ENCODE results near the gene NME7. TPM values are rescaled to one million over a fixed set of nuclear protein-coding genes. Genes with fewer than 3 reads are reported as not detected.
"Not testable (repeated sequence)": the region's sequence is repeated elsewhere in the genome, so short reads cannot be mapped to it uniquely, and the experiment has no call there.

The NME7 gene
- total and polyA plus RNA-seq, 2 experiments from 2014 or later, result 39.1 to 48.5 TPM

DNA sequence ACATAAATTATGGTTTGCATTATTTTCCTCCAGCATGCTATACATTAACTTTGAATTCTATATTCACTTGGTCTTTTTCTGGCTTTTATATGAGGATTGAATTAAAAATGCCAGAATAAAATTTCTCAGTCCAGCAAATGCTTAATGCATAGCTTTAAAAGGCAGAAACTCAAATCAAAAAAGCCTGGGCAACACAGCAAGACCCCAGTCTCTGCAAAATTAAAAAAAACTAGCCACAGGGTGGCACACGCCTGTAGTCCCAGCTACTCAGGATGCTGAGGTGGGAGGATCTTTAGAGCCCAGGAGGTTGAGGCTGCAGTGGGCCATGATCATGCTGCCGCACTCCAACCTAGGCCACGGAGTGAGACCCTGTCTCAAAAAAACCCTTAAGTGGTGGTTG is 241.3 kb downstream of the NME7 start:
- Histone ChIP-seq H3K4me3 (no peak overlapping the region), H3K27ac (ENCODE audit: low read depth) (no peak overlapping the region), H3K79me2 (replicated peaks; ENCODE audit: insufficient read depth) (peaks cover 24% of the 10 kb centered on the region), H3F3A (replicated peaks; ENCODE audit: low read depth) (no peaks in the 10 kb centered on the region), H3K36me3 (ENCODE audit: insufficient read depth) (peaks cover 36% of the 10 kb centered on the region), H4K20me1 (replicated peaks; ENCODE audit: insufficient read depth) (0 out of 2 replicates have a peak, but pooled peaks cover 3% of the 10 kb centered on the region), H3K4me2 (no peak overlapping the region), H3K27me3 (ENCODE audit: insufficient read depth) (no peaks in the 10 kb centered on the region), H3K4me1 (ENCODE audit: insufficient read depth) (no peaks in the 10 kb centered on the region), H2AFZ (no peak overlapping the region), H3K9me2 (ENCODE audit: insufficient read depth) (no peaks in the 10 kb centered on the region)
- H3K27ac Mint-ChIP-seq, result no peak overlapping the region
- ATAC-seq (no peak), DNase-seq (ENCODE audit: low spot score) (no peak)
- H3K9me3 Mint-ChIP-seq, result no peaks in the 10 kb centered on the region
- peaks cover 69% of the 10 kb centered on the region for H3K36me3 Mint-ChIP-seq (ENCODE audit: low read depth)
- TF ChIP-seq ETS1 (IDR thresholded peaks at IDR 0.05), result no peak
- H3K27me3 Mint-ChIP-seq (ENCODE audit: insufficient read depth, low read depth, poor library complexity), result no peaks in the 10 kb centered on the region
- peaks cover 6% of the 10 kb centered on the region; the same call in 2 of the 3 replicates for H3K4me1 Mint-ChIP-seq
- H3K4me3 Mint-ChIP-seq, result no peak overlapping the region

- ATAC-seq; H3K4me1 ChIP-seq (ENCODE audit: insufficient read depth); H3K27ac ChIP-seq (ENCODE audit: low read depth); H4K20me1 ChIP-seq (replicated peaks; ENCODE audit: insufficient read depth); H3K4me3 ChIP-seq; H3K9me3 Mint-ChIP-seq; DNase-seq (ENCODE audit: low spot score); H3F3A ChIP-seq (replicated peaks; ENCODE audit: low read depth); H3K27ac Mint-ChIP-seq; H3K4me1 Mint-ChIP-seq; H3K4me3 Mint-ChIP-seq; H3K27me3 Mint-ChIP-seq (ENCODE audit: insufficient read depth, low read depth, poor library complexity); H3K9me2 ChIP-seq (ENCODE audit: insufficient read depth); H3K4me2 ChIP-seq; H3K27me3 ChIP-seq (ENCODE audit: insufficient read depth); H2AFZ ChIP-seq: not testable (repeated sequence)
- peaks cover 62% of the 10 kb centered on the region for H3K36me3 Mint-ChIP-seq (ENCODE audit: low read depth)
- peaks cover 36% of the 10 kb centered on the region for H3K36me3 ChIP-seq (ENCODE audit: insufficient read depth)
- H3K79me2 ChIP-seq (replicated peaks; ENCODE audit: insufficient read depth), result peaks cover 32% of the 10 kb centered on the region
These were observed 242.0 kb downstream of the NME7 start for GRCh38 chr1:169125597-169125996.

- Mint-ChIP-seq H3K4me1 (peaks cover 6% of the 10 kb centered on the region; the same call in 2 of the 3 replicates), H3K9me3 (no peaks in the 10 kb centered on the region), H3K4me3 (no peak overlapping the region), H3K27me3 (ENCODE audit: insufficient read depth, low read depth, poor library complexity) (no peaks in the 10 kb centered on the region), H3K36me3 (ENCODE audit: low read depth) (peaks cover 60% of the 10 kb centered on the region), H3K27ac (no peak overlapping the region)
- Histone ChIP-seq H3K27ac (ENCODE audit: low read depth) (no peak overlapping the region), H3F3A (replicated peaks; ENCODE audit: low read depth) (no peaks in the 10 kb centered on the region), H3K9me2 (ENCODE audit: insufficient read depth) (no peaks in the 10 kb centered on the region), H3K4me3 (no peak overlapping the region), H2AFZ (no peak overlapping the region), H3K4me2 (no peak overlapping the region), H3K27me3 (ENCODE audit: insufficient read depth) (no peaks in the 10 kb centered on the region), H3K36me3 (ENCODE audit: insufficient read depth) (peaks cover 36% of the 10 kb centered on the region), H3K4me1 (ENCODE audit: insufficient read depth) (no peaks in the 10 kb centered on the region), H4K20me1 (replicated peaks; ENCODE audit: insufficient read depth) (no peaks in the 10 kb centered on the region), H3K79me2 (replicated peaks; ENCODE audit: insufficient read depth) (peaks cover 42% of the 10 kb centered on the region)
- no peak for ATAC-seq
- DNase-seq (ENCODE audit: low spot score), result no peak
- TF ChIP-seq EZH2phosphoT487 (IDR thresholded peaks at IDR 0.05; ENCODE audit: unreplicated experiment), result no peak
- TF ChIP-seq NANOG (IDR thresholded peaks at IDR 0.05; ENCODE audit: borderline replicate concordance), result no peak
- no peak for TF ChIP-seq JUNB (IDR thresholded peaks at IDR 0.05; ENCODE audit: unreplicated experiment)
- TF ChIP-seq ZNF114 (CRISPR knock-in tag; IDR thresholded peaks at IDR 0.05), result no peak
- no peak for TF ChIP-seq CREB1 (CRISPR knock-in tag; IDR thresholded peaks at IDR 0.05; ENCODE audit: low read depth)
- TF ChIP-seq, protein P1, sequence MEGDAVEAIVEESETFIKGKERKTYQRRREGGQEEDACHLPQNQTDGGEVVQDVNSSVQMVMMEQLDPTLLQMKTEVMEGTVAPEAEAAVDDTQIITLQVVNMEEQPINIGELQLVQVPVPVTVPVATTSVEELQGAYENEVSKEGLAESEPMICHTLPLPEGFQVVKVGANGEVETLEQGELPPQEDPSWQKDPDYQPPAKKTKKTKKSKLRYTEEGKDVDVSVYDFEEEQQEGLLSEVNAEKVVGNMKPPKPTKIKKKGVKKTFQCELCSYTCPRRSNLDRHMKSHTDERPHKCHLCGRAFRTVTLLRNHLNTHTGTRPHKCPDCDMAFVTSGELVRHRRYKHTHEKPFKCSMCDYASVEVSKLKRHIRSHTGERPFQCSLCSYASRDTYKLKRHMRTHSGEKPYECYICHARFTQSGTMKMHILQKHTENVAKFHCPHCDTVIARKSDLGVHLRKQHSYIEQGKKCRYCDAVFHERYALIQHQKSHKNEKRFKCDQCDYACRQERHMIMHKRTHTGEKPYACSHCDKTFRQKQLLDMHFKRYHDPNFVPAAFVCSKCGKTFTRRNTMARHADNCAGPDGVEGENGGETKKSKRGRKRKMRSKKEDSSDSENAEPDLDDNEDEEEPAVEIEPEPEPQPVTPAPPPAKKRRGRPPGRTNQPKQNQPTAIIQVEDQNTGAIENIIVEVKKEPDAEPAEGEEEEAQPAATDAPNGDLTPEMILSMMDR (conservative IDR thresholded peaks at IDR 0.05; ENCODE audit: low read depth in 2 of 2), result no peak
- no peak for TF ChIP-seq STAT1 (IDR thresholded peaks at IDR 0.05; ENCODE audit: unreplicated experiment)
- no peak for TF ChIP-seq ETS1 (IDR thresholded peaks at IDR 0.05)
These were observed 243.1 kb downstream of the NME7 start for GRCh38 chr1:169124459-169124858.
